ENCODE measurements around the gene SPPL2A. TPM values are rescaled to one million over a fixed set of nuclear protein-coding genes. Genes with fewer than 3 reads are reported as not detected.

Gene SPPL2A
- total and polyA plus RNA-seq, 9 of the 15 experiments (the other 6 are each of a cell fraction or from before 2014, with no cell fraction given) = 9.8 to 66.1 (median 38.0) TPM

DNA sequence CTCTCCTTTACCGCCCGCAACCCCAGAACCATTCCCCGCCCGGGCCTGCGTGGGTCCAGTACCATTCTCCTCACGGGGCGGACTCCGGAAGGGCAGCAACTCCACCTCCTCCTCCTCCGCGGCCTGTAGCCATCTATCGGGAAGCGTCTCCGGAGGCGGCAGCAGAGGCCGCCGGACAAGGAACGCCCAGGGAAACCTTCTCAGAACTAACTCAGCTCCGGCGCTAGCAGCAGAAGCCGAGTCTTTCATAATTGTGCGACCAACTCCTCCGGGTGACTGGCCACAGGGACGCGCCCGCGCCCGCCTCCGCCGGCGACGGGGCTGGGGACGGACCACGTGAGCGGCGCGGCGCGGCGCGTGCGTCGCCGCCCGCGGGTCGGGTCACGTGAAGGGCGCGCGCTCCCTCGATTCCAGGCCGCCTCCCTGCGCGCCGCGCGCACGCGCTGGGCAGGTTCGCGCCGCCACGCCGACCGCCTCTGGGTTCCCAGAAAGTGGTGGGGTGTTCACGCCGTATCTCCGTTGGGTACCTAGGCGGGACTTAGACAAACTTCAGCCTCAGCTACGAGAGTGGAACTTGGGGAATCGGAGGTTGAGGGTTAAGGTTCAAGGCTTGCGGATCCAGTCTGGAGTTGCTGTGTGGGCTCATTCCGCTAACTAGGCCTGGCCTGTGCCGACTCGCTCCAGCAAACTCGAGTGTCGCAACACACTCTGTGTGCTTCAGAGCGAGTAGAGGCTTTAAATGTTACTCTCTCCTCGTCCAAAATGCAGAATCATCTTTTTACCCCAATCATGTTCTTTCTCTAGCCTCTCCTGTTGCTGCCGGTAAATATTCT lies 78.8 kb downstream of the SPPL2A start, which contains the start of gene TRPM7 (continued):
- TF ChIP-seq, protein P1, sequence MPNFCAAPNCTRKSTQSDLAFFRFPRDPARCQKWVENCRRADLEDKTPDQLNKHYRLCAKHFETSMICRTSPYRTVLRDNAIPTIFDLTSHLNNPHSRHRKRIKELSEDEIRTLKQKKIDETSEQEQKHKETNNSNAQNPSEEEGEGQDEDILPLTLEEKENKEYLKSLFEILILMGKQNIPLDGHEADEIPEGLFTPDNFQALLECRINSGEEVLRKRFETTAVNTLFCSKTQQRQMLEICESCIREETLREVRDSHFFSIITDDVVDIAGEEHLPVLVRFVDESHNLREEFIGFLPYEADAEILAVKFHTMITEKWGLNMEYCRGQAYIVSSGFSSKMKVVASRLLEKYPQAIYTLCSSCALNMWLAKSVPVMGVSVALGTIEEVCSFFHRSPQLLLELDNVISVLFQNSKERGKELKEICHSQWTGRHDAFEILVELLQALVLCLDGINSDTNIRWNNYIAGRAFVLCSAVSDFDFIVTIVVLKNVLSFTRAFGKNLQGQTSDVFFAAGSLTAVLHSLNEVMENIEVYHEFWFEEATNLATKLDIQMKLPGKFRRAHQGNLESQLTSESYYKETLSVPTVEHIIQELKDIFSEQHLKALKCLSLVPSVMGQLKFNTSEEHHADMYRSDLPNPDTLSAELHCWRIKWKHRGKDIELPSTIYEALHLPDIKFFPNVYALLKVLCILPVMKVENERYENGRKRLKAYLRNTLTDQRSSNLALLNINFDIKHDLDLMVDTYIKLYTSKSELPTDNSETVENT (CRISPR knock-in tag; IDR thresholded peaks at IDR 0.05) = peak; percentile 82
- TF ChIP-seq SMAD3 (CRISPR knock-in tag; conservative IDR thresholded peaks at IDR 0.05) (peak; percentile 74), ZNF766 (CRISPR knock-in tag; conservative IDR thresholded peaks at IDR 0.05) (peak; percentile 82), ZNF347 (CRISPR knock-in tag; IDR thresholded peaks at IDR 0.05; ENCODE audit: low read depth) (no peak), ZNF431 (CRISPR knock-in tag; IDR thresholded peaks at IDR 0.05) (0 out of 2 replicates have a peak, but pooled peaks have one; percentile 17), SIX5 (IDR thresholded peaks at IDR 0.05; ENCODE audit: borderline replicate concordance in 1 of 2, insufficient read depth in 1 of 2, low read depth in 1 of 2, low read length in 2 of 2) (no peak), ATF7 (IDR thresholded peaks at IDR 0.05) (peak; percentile 63; the same call in 1 of the 2 replicates), YBX1 (IDR thresholded peaks at IDR 0.05) (no peak), RBFOX2 (IDR thresholded peaks at IDR 0.05; ENCODE audit: low read depth, low read length) (peak; percentile 98), SUPT5H (IDR thresholded peaks at IDR 0.05) (peak; percentile 88), ZNF3 (CRISPR knock-in tag; IDR thresholded peaks at IDR 0.05) (no peak), ATF6 (CRISPR knock-in tag; IDR thresholded peaks at IDR 0.05) (no peak), PRMT5 (CRISPR knock-in tag; IDR thresholded peaks at IDR 0.05) (no peak), NCOR1 (IDR thresholded peaks at IDR 0.05) (0 out of 2 replicates have a peak, but pooled peaks have one; percentile 11), ETV6 (IDR thresholded peaks at IDR 0.05; ENCODE audit: borderline replicate concordance in 1 of 2, low read depth in 2 of 2, low read length in 1 of 2) (no peak), ETV6 (CRISPR knock-in tag; IDR thresholded peaks at IDR 0.05; ENCODE audit: borderline replicate concordance) (peak; percentile 10; the same call in 1 of the 2 replicates)
- TF ChIP-seq, protein P2, sequence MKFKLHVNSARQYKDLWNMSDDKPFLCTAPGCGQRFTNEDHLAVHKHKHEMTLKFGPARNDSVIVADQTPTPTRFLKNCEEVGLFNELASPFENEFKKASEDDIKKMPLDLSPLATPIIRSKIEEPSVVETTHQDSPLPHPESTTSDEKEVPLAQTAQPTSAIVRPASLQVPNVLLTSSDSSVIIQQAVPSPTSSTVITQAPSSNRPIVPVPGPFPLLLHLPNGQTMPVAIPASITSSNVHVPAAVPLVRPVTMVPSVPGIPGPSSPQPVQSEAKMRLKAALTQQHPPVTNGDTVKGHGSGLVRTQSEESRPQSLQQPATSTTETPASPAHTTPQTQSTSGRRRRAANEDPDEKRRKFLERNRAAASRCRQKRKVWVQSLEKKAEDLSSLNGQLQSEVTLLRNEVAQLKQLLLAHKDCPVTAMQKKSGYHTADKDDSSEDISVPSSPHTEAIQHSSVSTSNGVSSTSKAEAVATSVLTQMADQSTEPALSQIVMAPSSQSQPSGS (CRISPR knock-in tag; IDR thresholded peaks at IDR 0.05) = peak; percentile 48; the same call in 1 of the 2 replicates
- TF ChIP-seq, protein P3, sequence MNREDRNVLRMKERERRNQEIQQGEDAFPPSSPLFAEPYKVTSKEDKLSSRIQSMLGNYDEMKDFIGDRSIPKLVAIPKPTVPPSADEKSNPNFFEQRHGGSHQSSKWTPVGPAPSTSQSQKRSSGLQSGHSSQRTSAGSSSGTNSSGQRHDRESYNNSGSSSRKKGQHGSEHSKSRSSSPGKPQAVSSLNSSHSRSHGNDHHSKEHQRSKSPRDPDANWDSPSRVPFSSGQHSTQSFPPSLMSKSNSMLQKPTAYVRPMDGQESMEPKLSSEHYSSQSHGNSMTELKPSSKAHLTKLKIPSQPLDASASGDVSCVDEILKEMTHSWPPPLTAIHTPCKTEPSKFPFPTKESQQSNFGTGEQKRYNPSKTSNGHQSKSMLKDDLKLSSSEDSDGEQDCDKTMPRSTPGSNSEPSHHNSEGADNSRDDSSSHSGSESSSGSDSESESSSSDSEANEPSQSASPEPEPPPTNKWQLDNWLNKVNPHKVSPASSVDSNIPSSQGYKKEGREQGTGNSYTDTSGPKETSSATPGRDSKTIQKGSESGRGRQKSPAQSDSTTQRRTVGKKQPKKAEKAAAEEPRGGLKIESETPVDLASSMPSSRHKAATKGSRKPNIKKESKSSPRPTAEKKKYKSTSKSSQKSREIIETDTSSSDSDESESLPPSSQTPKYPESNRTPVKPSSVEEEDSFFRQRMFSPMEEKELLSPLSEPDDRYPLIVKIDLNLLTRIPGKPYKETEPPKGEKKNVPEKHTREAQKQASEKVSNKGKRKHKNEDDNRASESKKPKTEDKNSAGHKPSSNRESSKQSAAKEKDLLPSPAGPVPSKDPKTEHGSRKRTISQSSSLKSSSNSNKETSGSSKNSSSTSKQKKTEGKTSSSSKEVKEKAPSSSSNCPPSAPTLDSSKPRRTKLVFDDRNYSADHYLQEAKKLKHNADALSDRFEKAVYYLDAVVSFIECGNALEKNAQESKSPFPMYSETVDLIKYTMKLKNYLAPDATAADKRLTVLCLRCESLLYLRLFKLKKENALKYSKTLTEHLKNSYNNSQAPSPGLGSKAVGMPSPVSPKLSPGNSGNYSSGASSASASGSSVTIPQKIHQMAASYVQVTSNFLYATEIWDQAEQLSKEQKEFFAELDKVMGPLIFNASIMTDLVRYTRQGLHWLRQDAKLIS (CRISPR knock-in tag; IDR thresholded peaks at IDR 0.05) = no peak; the same call in 1 of the 2 replicates
